Smooth muscle cell (in vitro differentiated cells): ENCODE measurements around the gene DNMT1. TPM values are rescaled to one million over a fixed set of nuclear protein-coding genes. Genes with fewer than 3 reads are reported as not detected.
A peak's percentile ranks its signal among the peaks of the same experiment; 100 is the strongest.

Experiments
- DNase-seq: peaks from one replicate; lab custom pipeline; 2025; ENCODE audit not compliant: unreplicated experiment; lab: John Stamatoyannopoulos, UW
- H2AFZ ChIP-seq: fragments of 200-600 bp; sonication (generic); 2 replicates; pipeline ENCODE4 v1.6.0; 2016; ENCODE audit warnings: antibody characterized with exemption, low read depth, mild to moderate bottlenecking
- H3F3A ChIP-seq: fragments of 200-600 bp; sonication (generic); 2 replicates; pipeline ENCODE4 v1.6.0; 2017; ENCODE audit warnings: antibody characterized with exemption, low read depth
- H3K27ac ChIP-seq: fragments of 200-600 bp; sonication (generic); 2 replicates; pipeline ENCODE4 v1.5.1; 2016; ENCODE audit warnings: low read depth, mild to moderate bottlenecking
- H3K27me3 ChIP-seq: fragments of 200-600 bp; sonication (generic); 2 replicates; pipeline ENCODE4 v1.6.1; 2016; ENCODE audit warnings: low read depth, mild to moderate bottlenecking
- H3K36me3 ChIP-seq: fragments of 200-600 bp; sonication (generic); 2 replicates; pipeline ENCODE4 v1.5.1; 2016; ENCODE audit warnings: low read depth
- H3K4me1 ChIP-seq: fragments of 200-600 bp; sonication (generic); 2 replicates; pipeline ENCODE4 v1.5.1; 2016; ENCODE audit warnings: low read depth
- H3K4me2 ChIP-seq: fragments of 200-600 bp; sonication (generic); 2 replicates; pipeline ENCODE4 v1.6.0; 2016; ENCODE audit warnings: mild to moderate bottlenecking
- H3K4me3 ChIP-seq: fragments of 200-600 bp; sonication (generic); 2 replicates; pipeline ENCODE4 v1.5.1; 2016; ENCODE audit warnings: mild to moderate bottlenecking
- H3K79me2 ChIP-seq: fragments of 200-600 bp; sonication (generic); 2 replicates; pipeline ENCODE4 v1.6.0; 2016; ENCODE audit warnings: low read depth, mild to moderate bottlenecking
- H3K9ac ChIP-seq: fragments of 200-600 bp; sonication (generic); 2 replicates; pipeline ENCODE4 v1.6.0; 2016; ENCODE audit warnings: low read depth
- H3K9me3 ChIP-seq: fragments of 200-600 bp; sonication (generic); replicated peaks from 2 replicates; pipeline ENCODE4 v1.5.1; 2016; ENCODE audit warnings: low read depth
- H4K20me1 ChIP-seq: fragments of 200-600 bp; sonication (generic); 2 replicates; pipeline ENCODE4 v1.6.0; 2016; ENCODE audit warnings: low read depth
- CTCF ChIP-seq: fragments of 200-600 bp; sonication (generic); IDR thresholded peaks from 2 replicates; pipeline ENCODE4 v1.5.1; 2017; ENCODE audit warnings: borderline replicate concordance, mild to moderate bottlenecking, antibody characterized with exemption; ENCODE audit not compliant: insufficient read depth, poor library complexity, severe bottlenecking
- WGBS: methylation state at CpG from one replicate; pipeline ENCODE4 v1.1.7; 2016; ENCODE audit warnings: low lambda C conversion rate; 5-methylcytosine and 5-hydroxymethylcytosine counted together
- polyA plus RNA-seq: library from polyadenylated mRNA; unstranded; fragments of >200 nt; fragmentation: Nextera tagmentation; extraction: Ambion mirVana; gene quantifications from 2 replicates; pipeline ENCODE4 v1.2.1, GENCODE V29; 2016
- total RNA-seq: library from RNA; depleted of rRNA; stranded (reverse); fragments of >200 nt; gene quantifications from 2 replicates; pipeline ENCODE4 v1.2.3, GENCODE V29; 2014

The DNMT1 gene
- total and polyA plus RNA-seq, 2 experiments from 2014 or later: 39.5 to 56.7 TPM

DNA sequence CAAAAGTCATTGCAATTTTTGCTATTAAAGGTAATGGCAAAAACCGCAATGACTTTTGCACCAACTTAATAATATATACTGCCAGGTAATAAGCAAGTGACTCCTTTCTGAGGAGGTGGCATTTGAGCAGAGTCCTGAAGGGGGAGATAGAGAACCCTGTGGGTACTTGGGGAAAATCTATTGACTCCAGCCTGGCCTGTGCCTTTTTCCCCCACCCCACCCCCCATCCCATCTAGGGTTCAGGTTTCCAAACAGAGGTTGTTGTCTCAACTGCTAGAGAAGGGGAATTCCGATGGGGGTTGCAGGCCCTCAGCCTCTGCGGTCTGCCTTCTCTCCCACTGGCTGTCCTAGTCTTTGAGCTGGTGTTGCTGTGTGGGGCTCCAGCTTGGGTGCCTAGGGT lies 24.9 kb upstream of the DNMT1 start:
- no peak for DNase-seq
- 67% methylated on average over 3 of the region's 3 CpGs for WGBS
- no peak overlapping the region for H3K9ac ChIP-seq
- no peak overlapping the region for H3K27ac ChIP-seq
- no peaks in the 10 kb centered on the region for H3K36me3 ChIP-seq
- H3K4me1 ChIP-seq: no peaks in the 10 kb centered on the region
- no peak overlapping the region for H3K4me2 ChIP-seq
- no peaks in the 10 kb centered on the region for H3K27me3 ChIP-seq
- H2AFZ ChIP-seq: no peak overlapping the region
- no peaks in the 10 kb centered on the region for H3F3A ChIP-seq
- peaks cover 6% of the 10 kb centered on the region for H4K20me1 ChIP-seq
- H3K79me2 ChIP-seq: peaks cover 6% of the 10 kb centered on the region
- H3K9me3 ChIP-seq: no peaks in the 10 kb centered on the region
- peak; percentile 26 for TF ChIP-seq CTCF
- H3K4me3 ChIP-seq: no peak overlapping the region

DNA sequence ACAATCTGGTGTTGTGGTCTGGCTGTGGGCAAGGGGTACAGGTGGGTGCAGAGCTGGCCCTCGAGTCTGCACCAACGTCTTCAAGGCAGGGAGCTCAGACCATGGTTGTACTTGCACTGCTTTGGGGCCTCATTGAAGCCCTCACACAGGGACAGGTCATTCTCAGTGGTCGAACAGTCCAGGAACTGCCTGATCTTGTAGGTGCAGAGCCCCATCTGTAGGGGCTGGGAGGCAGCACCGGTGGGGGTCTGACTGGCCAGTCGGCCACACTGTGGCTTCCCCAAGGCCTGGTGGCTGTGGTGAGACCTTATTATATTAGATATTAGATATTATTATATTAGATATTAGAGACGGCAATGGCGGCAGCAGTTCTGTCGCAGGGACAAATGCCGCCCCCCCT lies 22.3 kb upstream of the DNMT1 start:
- Histone ChIP-seq H3K9me3 (no peaks in the 10 kb centered on the region), H2AFZ (no peak overlapping the region), H3K4me1 (no peaks in the 10 kb centered on the region), H4K20me1 (peaks cover under 1% of the 10 kb centered on the region), H3K4me2 (no peak overlapping the region), H3K27ac (no peak overlapping the region), H3F3A (no peaks in the 10 kb centered on the region), H3K36me3 (no peaks in the 10 kb centered on the region), H3K4me3 (no peak overlapping the region), H3K9ac (no peak overlapping the region), H3K79me2 (no peaks in the 10 kb centered on the region), H3K27me3 (no peaks in the 10 kb centered on the region)
- WGBS: 92% methylated on average over 9 of the region's 9 CpGs
- no peak for DNase-seq
- no peak for TF ChIP-seq CTCF

- Histone ChIP-seq H3K9ac (no peak overlapping the region), H3K27ac (no peak overlapping the region), H3F3A (no peaks in the 10 kb centered on the region), H2AFZ (no peak overlapping the region), H3K9me3 (no peaks in the 10 kb centered on the region), H3K4me1 (no peaks in the 10 kb centered on the region), H4K20me1 (no peaks in the 10 kb centered on the region), H3K36me3 (no peaks in the 10 kb centered on the region), H3K4me2 (no peak overlapping the region), H3K4me3 (no peak overlapping the region), H3K79me2 (no peaks in the 10 kb centered on the region), H3K27me3 (no peaks in the 10 kb centered on the region)
- TF ChIP-seq CTCF: no peak
- WGBS: 66% methylated on average over 5 of the region's 5 CpGs
- DNase-seq: no peak
Observed at GRCh38 chr19:10214784-10215183, 20.0 kb upstream of the DNMT1 start.

DNA sequence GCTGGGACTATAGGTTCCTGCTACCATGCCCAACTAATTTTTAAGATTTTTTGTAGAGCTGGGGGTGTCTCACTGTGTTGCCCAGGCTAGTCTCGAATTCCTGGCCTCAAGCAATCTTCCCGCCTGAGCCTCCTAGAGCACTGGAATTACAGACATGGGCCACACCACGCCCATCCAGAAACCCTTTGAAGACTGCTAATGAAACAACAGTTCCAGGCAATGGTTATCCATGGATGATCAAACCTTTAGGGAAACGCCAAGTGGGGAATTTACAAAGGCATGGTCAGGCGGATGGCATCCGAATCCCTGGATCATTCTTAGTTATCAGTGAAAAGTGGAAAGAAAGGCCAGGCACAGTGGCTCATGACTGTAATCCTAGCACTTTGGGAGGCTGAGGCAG lies 16.9 kb upstream of the DNMT1 start:
- no peak for TF ChIP-seq CTCF

More for the DNA sequence above, 16.9 kb upstream of the DNMT1 start:
- Histone ChIP-seq H3K27ac (no peak overlapping the region), H3K36me3 (no peaks in the 10 kb centered on the region), H3F3A (no peaks in the 10 kb centered on the region), H3K27me3 (no peaks in the 10 kb centered on the region), H3K9ac (no peak overlapping the region), H3K4me1 (no peaks in the 10 kb centered on the region), H3K4me3 (no peak overlapping the region), H4K20me1 (no peaks in the 10 kb centered on the region), H2AFZ (no peak overlapping the region), H3K4me2 (no peak overlapping the region), H3K79me2 (no peaks in the 10 kb centered on the region), H3K9me3 (no peaks in the 10 kb centered on the region)
- no peak for DNase-seq
- WGBS: 80% methylated on average over 6 of the region's 6 CpGs
